Nephron progenitor cell (in vitro differentiated cells): ENCODE results near the gene TKTL1.
"Not testable (repeated sequence)": the region's sequence is repeated elsewhere in the genome, so short reads cannot be mapped to it uniquely, and the experiment has no call there.

ENCODE experiments used
- DNase-seq: peaks from one replicate; pipeline ENCODE4 v3.0.0; 2021
- H3K27ac Mint-ChIP-seq: 2 replicates; pipeline ENCODE4 v1.8.0; 2021; ENCODE audit warnings: mild to moderate bottlenecking, moderate library complexity, mixed read lengths
- H3K27me3 Mint-ChIP-seq: 2 replicates; pipeline ENCODE4 v1.8.0; 2021; ENCODE audit warnings: mild to moderate bottlenecking, low read depth, mixed read lengths; ENCODE audit not compliant: poor library complexity
- H3K36me3 Mint-ChIP-seq: 2 replicates; pipeline ENCODE4 v1.8.0; 2021; ENCODE audit warnings: low read depth, mixed read lengths
- H3K4me1 Mint-ChIP-seq: 2 replicates; pipeline ENCODE4 v1.8.0; 2021; ENCODE audit warnings: mixed read lengths
- H3K4me3 Mint-ChIP-seq: 2 replicates; pipeline ENCODE4 v1.8.0; 2021; ENCODE audit warnings: mild to moderate bottlenecking, moderate library complexity, mixed read lengths
- H3K9me3 Mint-ChIP-seq: 2 replicates; pipeline ENCODE4 v1.8.0; 2021; ENCODE audit warnings: mild to moderate bottlenecking, moderate library complexity, mixed read lengths
- CTCF ChIP-seq: fragments of 200-600 bp; sonication (generic); IDR thresholded peaks from 2 replicates; pipeline ENCODE4 v1.5.0; 2021; ENCODE audit warnings: antibody characterized with exemption

The TKTL1 gene

GRCh38 chrX:154294791-154295574, 612 bp upstream of the TKTL1 start, which contains the start of gene TEX28:
TSS of gene TEX28 (minus strand) at chrX:154295124. CDS start at chrX:154292117, 3,007 bp downstream.
- Mint-ChIP-seq H3K4me1 (no peaks in the 10 kb centered on the region), H3K9me3 (peaks cover 45% of the 10 kb centered on the region), H3K27me3 (peaks cover 3% of the 10 kb centered on the region), H3K27ac (no peak within 1 kb of the TSS), H3K4me3 (no peak within 1 kb of the TSS), H3K36me3 (no peaks in the 10 kb centered on the region)
- no peak for DNase-seq
- TF ChIP-seq CTCF, result no peak

- Mint-ChIP-seq H3K4me1 (no peaks in the 10 kb centered on the region), H3K4me3 (no peak overlapping the region), H3K27me3 (peaks cover 3% of the 10 kb centered on the region), H3K9me3 (peaks cover 57% of the 10 kb centered on the region), H3K36me3 (no peaks in the 10 kb centered on the region), H3K27ac (no peak overlapping the region)
- no peak for DNase-seq
- no peak for TF ChIP-seq CTCF
These were observed 1.1 kb downstream of the TKTL1 start for GRCh38 chrX:154296731-154297130.

- Mint-ChIP-seq H3K4me1 (no peaks in the 10 kb centered on the region), H3K27ac (no peak overlapping the region)
- no peak for TF ChIP-seq CTCF
These were observed 2.7 kb downstream of the TKTL1 start for GRCh38 chrX:154298312-154298711.

GRCh38 chrX:154300816-154301215, 5.2 kb downstream of the TKTL1 start:
- no peak for DNase-seq
- Mint-ChIP-seq H3K4me1 (peaks cover 24% of the 10 kb centered on the region), H3K4me3 (no peak overlapping the region), H3K27me3 (peaks cover 3% of the 10 kb centered on the region), H3K27ac (no peak overlapping the region), H3K9me3 (peaks cover 72% of the 10 kb centered on the region), H3K36me3 (no peaks in the 10 kb centered on the region)
- no peak for TF ChIP-seq CTCF

More at GRCh38 chrX:154298312-154298711, 2.7 kb downstream of the TKTL1 start:
- Mint-ChIP-seq H3K4me3 (no peak overlapping the region), H3K27me3 (peaks cover 3% of the 10 kb centered on the region), H3K9me3 (peaks cover 66% of the 10 kb centered on the region), H3K36me3 (no peaks in the 10 kb centered on the region)
- no peak for DNase-seq

GRCh38 chrX:154302998-154303397, 7.4 kb downstream of the TKTL1 start:
- not testable (repeated sequence) for H3K27ac Mint-ChIP-seq, H3K27me3 Mint-ChIP-seq, H3K36me3 Mint-ChIP-seq, H3K4me3 Mint-ChIP-seq, DNase-seq
- peaks cover 69% of the 10 kb centered on the region for H3K9me3 Mint-ChIP-seq
- peaks cover 35% of the 10 kb centered on the region for H3K4me1 Mint-ChIP-seq

GRCh38 chrX:154303476-154303875, 7.9 kb downstream of the TKTL1 start:
- H3K36me3 Mint-ChIP-seq, result no peaks in the 10 kb centered on the region
- TF ChIP-seq CTCF, result no peak
- H3K27ac Mint-ChIP-seq, result no peak overlapping the region
- H3K4me3 Mint-ChIP-seq, result no peak overlapping the region
- DNase-seq, result no peak
- H3K9me3 Mint-ChIP-seq, result peaks cover 69% of the 10 kb centered on the region
- H3K27me3 Mint-ChIP-seq, result no peaks in the 10 kb centered on the region
- peaks cover 40% of the 10 kb centered on the region for H3K4me1 Mint-ChIP-seq
